Measurements from ENCODE around the gene DUSP22. TPM values are rescaled to one million over a fixed set of nuclear protein-coding genes. Genes with fewer than 3 reads are reported as not detected.

Gene DUSP22
- total and polyA plus RNA-seq, 9 of the 15 experiments (the other 6 are each of a cell fraction or from before 2014, with no cell fraction given): 9.3 to 19.4 (median 11.8) TPM

DNA sequence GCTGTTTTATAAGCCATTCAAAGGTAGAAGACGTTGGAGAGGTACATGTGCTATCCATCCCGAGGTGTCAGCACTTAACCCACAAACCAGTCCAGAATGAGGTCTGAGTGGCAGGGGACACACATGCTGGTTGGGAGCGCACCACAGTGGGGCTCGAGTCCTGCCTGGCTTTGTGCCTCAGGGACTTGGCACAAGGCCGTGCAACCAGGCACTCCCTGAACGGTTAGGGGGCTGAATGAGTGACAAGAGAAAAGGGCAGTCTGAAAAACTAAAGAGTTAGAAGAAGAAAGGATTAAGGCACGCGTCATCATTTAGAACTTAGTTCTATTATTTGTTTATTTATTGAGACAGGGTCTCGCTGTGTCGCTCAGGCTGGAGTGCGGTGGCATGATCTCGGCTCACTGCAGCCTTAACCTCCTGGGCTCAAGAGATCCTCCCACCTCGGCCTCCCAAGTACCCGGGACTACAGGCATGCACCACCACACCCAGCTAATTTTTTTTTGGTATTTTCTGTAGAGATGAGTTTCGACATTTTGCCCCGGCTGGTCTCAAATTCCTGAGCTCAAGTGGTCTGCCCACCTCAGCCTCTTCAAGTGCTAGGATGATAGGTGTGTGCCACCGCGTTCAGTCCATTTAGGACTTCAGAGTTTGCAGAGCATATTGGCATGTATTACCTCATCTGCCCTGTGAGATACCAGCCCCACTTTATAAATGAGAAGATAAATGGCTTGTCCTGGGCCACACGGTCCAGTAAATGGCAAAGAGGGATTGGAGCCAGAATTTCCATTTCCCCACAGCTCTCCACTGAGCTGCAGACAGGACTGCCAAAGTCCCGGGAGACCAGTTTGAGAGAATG, 51.9 kb downstream of the DUSP22 start:
- POLR2A ChIA-PET: interaction anchor here (1.0 kb wide), 1 partner anchor 15 kb away, joined by 3 read pairs; no protein-coding TSS in a partner anchor
- intact Hi-C loops (cut with micrococcal nuclease): no loop called here
- H3K79me2 ChIP-seq (ENCODE audit: control insufficient read depth, insufficient read depth, low read length): no peaks in the 10 kb centered on the region
- DNase-seq (ENCODE audit: extremely low read depth in 1 of 4, low spot score in 3 of 4) (no peak), FAIRE-seq (no peak), ATAC-seq (no peak)
- BruUV-seq (replicated peaks): no TSS peak
- CTCF ChIA-PET (ENCODE audit: low intra/inter-chr PET ratio): no interaction called here
- H3K9me1 ChIP-seq (ENCODE audit: control insufficient read depth, insufficient read depth, low read length): no peaks in the 10 kb centered on the region
- H3K9ac ChIP-seq (ENCODE audit: insufficient read depth in 1 of 2, low read depth in 2 of 2, low read length in 2 of 2): no peak overlapping the region
- no peak overlapping the region for H3K27ac ChIP-seq (ENCODE audit: extremely low read depth, low read depth, low read length)
- H3K9me3 ChIP-seq (replicated peaks; ENCODE audit: control insufficient read depth, insufficient read depth, low read depth, low read length): no peaks in the 10 kb centered on the region
- TF ChIP-seq, protein P1, sequence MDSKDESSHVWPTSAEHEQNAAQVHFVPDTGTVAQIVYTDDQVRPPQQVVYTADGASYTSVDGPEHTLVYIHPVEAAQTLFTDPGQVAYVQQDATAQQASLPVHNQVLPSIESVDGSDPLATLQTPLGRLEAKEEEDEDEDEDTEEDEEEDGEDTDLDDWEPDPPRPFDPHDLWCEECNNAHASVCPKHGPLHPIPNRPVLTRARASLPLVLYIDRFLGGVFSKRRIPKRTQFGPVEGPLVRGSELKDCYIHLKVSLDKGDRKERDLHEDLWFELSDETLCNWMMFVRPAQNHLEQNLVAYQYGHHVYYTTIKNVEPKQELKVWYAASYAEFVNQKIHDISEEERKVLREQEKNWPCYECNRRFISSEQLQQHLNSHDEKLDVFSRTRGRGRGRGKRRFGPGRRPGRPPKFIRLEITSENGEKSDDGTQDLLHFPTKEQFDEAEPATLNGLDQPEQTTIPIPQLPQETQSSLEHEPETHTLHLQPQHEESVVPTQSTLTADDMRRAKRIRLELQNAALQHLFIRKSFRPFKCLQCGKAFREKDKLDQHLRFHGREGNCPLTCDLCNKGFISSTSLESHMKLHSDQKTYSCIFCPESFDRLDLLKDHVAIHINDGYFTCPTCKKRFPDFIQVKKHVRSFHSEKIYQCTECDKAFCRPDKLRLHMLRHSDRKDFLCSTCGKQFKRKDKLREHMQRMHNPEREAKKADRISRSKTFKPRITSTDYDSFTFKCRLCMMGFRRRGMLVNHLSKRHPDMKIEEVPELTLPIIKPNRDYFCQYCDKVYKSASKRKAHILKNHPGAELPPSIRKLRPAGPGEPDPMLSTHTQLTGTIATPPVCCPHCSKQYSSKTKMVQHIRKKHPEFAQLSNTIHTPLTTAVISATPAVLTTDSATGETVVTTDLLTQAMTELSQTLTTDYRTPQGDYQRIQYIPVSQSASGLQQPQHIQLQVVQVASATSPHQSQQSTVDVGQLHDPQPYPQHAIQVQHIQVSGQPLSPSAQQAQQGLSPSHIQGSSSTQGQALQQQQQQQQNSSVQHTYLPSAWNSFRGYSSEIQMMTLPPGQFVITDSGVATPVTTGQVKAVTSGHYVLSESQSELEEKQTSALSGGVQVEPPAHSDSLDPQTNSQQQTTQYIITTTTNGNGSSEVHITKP (IDR thresholded peaks at IDR 0.05; ENCODE audit: partially characterized antibody): no peak
- TF ChIP-seq ZKSCAN8 (CRISPR knock-in tag; IDR thresholded peaks at IDR 0.05) (no peak), RBM17 (IDR thresholded peaks at IDR 0.05; ENCODE audit: borderline replicate concordance, low read depth, low read length) (no peak)
- in situ Hi-C loops (cut with MboI): no loop called here
- H3K27me3 ChIP-seq (ENCODE audit: control insufficient read depth in 2 of 2, insufficient read depth in 2 of 2, low read length in 2 of 2): peaks cover 0 to 17% of the 10 kb centered on the region in 2 experiments; a peak in 3 of 5 replicates
- no peaks in the 10 kb centered on the region for H3K36me3 ChIP-seq (ENCODE audit: control insufficient read depth, insufficient read depth, low read length)
- WGBS (ENCODE audit: insufficient coverage, low coverage, missing lambda C conversion rate): 34% methylated on average over 20 of the region's 20 CpGs
- no peak overlapping the region for H3K4me2 ChIP-seq (ENCODE audit: insufficient read depth, low read length)
- peaks cover 6% of the 10 kb centered on the region; the same call in 1 of the 2 replicates for H4K20me1 ChIP-seq (replicated peaks; ENCODE audit: control insufficient read depth, insufficient read depth, low read length)
- H3K4me3 ChIP-seq: no peak overlapping the region
- H3K4me1 ChIP-seq (replicated peaks in 1 of 2; ENCODE audit: control insufficient read depth in 2 of 2, insufficient read depth in 2 of 2, low read length in 2 of 2): peaks cover 20 to 29% of the 10 kb centered on the region in 2 experiments
- H2AFZ ChIP-seq (ENCODE audit: low read depth, low read length): no peak overlapping the region
